ENCODE results near the gene ENTR1. TPM values are rescaled to one million over a fixed set of nuclear protein-coding genes. Genes with fewer than 3 reads are reported as not detected.

ENTR1 gene
- total RNA-seq, 1 donor from 2014 or later, result 101 TPM

DNA sequence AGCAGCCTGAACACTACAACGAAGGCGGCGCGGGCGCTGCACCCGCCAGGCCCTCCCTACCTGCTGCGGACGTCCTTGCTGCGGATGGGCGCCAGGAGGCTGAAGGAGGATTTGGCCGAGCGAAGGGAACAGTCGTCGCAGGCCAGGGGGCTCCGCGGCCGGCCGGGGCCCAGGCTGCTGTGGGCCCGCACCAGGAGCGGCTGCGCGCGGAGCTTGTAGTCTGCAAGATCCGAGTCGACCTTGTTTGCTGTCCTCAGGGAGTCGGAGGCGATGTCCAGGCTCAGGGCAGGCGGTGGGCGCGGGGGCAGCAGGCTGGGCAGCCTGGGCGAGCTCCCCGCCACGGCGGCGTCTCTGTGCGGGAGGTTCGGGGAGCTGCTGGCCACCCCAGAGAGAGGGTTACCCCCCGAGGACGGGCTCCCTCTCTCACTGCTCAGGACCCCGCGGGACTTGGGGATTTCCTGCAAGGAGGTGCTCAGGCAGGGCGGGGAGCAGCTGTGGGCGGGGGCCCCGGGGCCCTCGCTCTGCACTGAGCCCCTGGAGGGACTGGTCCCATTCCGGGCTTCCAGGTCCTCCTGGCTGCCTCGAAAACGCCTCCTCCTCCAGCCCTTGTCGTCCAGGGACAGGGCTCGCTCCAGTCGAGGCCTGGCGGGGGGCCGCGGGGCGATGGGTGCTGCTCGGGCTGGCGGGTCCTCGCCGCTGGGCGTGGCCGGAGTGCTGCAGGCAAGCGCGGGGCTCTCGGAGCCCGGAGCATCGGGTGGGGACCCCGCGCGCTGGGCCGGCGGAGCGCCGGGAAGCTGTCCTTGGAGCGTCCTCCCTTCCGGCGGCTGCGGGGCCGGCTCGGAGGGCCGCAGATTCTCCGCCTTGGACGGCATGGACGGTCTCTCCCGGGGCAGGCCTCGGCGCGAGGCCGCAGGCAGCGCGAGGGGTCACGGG is 28.4 kb upstream of the ENTR1 start:
- Mint-ChIP-seq H3K4me1 (peaks cover 26% of the 10 kb centered on the region), H3K4me3 (peak overlapping the region; percentile 84), H3K9me3 (no peaks in the 10 kb centered on the region), H3K27ac (no peak overlapping the region), H3K36me3 (ENCODE audit: low read depth) (peaks cover 42% of the 10 kb centered on the region), H3K27me3 (no peaks in the 10 kb centered on the region)
- intact Hi-C loops (cut with micrococcal nuclease), result loop anchor here (1.0 to 2.0 kb wide), 4 partner anchors 28 to 76 kb away; partner anchors contain the start of genes DNLZ, ENTR1, PMPCA and SEC16A
- TF ChIP-seq, protein P1, sequence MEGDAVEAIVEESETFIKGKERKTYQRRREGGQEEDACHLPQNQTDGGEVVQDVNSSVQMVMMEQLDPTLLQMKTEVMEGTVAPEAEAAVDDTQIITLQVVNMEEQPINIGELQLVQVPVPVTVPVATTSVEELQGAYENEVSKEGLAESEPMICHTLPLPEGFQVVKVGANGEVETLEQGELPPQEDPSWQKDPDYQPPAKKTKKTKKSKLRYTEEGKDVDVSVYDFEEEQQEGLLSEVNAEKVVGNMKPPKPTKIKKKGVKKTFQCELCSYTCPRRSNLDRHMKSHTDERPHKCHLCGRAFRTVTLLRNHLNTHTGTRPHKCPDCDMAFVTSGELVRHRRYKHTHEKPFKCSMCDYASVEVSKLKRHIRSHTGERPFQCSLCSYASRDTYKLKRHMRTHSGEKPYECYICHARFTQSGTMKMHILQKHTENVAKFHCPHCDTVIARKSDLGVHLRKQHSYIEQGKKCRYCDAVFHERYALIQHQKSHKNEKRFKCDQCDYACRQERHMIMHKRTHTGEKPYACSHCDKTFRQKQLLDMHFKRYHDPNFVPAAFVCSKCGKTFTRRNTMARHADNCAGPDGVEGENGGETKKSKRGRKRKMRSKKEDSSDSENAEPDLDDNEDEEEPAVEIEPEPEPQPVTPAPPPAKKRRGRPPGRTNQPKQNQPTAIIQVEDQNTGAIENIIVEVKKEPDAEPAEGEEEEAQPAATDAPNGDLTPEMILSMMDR (IDR thresholded peaks at IDR 0.05), result no peak
- ChIA-PET POLR2A (interaction anchor here (0.7 to 1.6 kb wide), 3 partner anchors 29 to 76 kb away, joined by 4 to 8 read pairs (median 5); no protein-coding TSS in a partner anchor), CTCF (interaction anchor here (0.9 to 1.3 kb wide), 2 partner anchors 38 to 99 kb away, joined by 3 read pairs; no protein-coding TSS in a partner anchor)
- peak; percentile 69 for DNase-seq
- peak; percentile 77 for ATAC-seq (ENCODE audit: low read depth)

DNA sequence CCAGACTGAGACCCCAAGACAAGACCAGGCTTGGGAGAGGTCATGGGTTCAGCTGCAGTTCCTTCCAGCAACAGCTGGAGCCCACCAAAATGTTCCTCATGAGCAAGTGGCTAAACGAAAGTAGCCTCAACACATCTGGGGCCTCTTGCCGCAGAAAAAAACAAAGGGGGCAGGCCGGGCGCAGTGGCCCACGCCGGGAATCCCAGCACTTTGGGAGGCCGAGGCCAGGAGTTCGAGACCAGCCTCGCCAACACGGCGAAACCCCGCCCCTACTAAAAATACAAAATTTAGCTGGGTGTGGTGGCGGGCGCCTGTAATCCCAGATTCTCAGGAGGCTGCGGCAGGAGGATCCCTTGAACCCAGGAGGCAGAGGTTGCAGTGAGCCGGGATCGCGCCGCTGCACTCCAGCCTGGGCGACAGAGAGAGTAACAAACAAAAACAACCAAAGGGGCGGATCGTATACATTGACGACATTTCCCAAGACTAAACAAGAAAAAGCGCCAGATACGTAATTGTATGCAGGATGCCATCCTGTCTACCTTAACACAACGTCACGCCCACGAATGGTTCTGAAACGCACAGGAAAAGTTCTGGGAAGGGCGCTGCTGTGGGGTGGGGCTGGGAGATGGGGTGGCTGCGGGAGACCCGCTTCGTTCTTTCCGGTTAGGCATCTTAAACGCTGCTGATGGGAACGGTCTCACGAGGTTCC is 27.6 kb upstream of the ENTR1 start:
- peak overlapping the region; percentile 84 for H3K4me3 Mint-ChIP-seq
- CTCF ChIA-PET, result interaction anchor here (0.9 to 1.3 kb wide), 2 partner anchors 37 to 99 kb away, joined by 3 read pairs; no protein-coding TSS in a partner anchor
- TF ChIP-seq, protein P1 (IDR thresholded peaks at IDR 0.05), result no peak
- peaks cover 26% of the 10 kb centered on the region for H3K4me1 Mint-ChIP-seq
- POLR2A ChIA-PET, result interaction anchor here (0.7 to 1.6 kb wide), 3 partner anchors 29 to 75 kb away, joined by 4 to 8 read pairs (median 5); no protein-coding TSS in a partner anchor
- H3K27ac Mint-ChIP-seq, result no peak overlapping the region
- H3K27me3 Mint-ChIP-seq, result no peaks in the 10 kb centered on the region
- H3K36me3 Mint-ChIP-seq (ENCODE audit: low read depth), result peaks cover 37% of the 10 kb centered on the region
- DNase-seq, result no peak
- intact Hi-C loops (cut with micrococcal nuclease), result loop anchor here (2.0 kb wide), 2 partner anchors 27 to 75 kb away; partner anchors contain the start of genes DNLZ, ENTR1 and PMPCA
- ATAC-seq (ENCODE audit: low read depth), result no peak
- no peaks in the 10 kb centered on the region for H3K9me3 Mint-ChIP-seq

DNA sequence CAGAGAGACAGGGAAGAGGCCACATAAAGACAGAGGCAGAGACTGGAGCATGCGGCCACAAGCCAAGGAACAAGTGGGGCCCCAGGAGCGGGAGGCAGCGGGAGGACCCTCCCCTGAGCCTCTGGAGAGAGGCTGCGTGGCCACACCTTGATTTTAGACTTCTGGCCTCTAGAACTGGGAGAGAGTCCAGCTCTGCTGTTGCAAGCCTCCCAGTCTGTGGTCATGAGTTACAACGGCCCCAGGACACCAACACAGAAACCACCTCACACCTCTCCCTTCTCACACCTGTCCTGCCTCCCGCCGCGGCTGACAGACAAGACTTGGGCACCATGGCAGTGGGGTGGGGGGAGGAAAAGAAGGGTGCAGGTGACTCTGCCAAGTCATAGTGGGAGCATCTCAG is 27.0 kb upstream of the ENTR1 start:
- Mint-ChIP-seq H3K4me3 (peak overlapping the region; percentile 84), H3K4me1 (peaks cover 26% of the 10 kb centered on the region), H3K27ac (no peak overlapping the region), H3K9me3 (no peaks in the 10 kb centered on the region), H3K27me3 (no peaks in the 10 kb centered on the region), H3K36me3 (ENCODE audit: low read depth) (peaks cover 36% of the 10 kb centered on the region)
- intact Hi-C loops (cut with micrococcal nuclease), result no loop called here
- TF ChIP-seq, protein P1 (IDR thresholded peaks at IDR 0.05), result no peak
- ChIA-PET POLR2A (no interaction called here), CTCF (no interaction called here)
- no peak for DNase-seq
- ATAC-seq (ENCODE audit: low read depth), result no peak

DNA sequence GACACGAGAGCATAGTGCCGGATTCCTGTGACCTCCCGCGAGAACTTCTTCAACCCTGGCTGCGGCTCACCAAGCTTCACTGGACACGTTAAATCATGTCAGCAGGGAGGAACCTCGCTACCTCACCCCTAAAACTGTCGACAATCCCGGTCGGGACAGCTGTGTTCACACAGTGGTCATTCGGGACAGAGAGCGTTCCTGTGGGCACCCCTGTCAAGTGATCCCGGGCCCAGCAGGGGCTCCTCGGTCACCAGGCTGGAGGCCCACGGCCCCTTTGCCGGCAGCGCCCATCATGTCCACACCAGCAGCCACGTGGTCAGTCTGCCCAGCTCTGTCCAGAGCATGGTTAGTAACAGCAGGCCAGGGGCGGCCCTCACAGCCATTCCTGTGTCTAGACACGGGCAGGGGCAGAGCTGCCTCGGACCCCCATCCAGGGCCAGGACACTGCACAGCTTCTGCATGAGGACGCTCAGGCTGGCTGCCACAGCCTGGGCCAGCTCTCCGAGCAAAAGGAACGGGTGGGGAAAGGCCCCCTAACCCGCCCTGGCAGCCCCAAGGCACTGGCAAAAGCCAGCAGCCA is 25.7 kb upstream of the ENTR1 start:
- H3K36me3 Mint-ChIP-seq (ENCODE audit: low read depth), result peaks cover 31% of the 10 kb centered on the region
- no peak overlapping the region for H3K27ac Mint-ChIP-seq
- intact Hi-C loops (cut with micrococcal nuclease), result no loop called here
- H3K4me1 Mint-ChIP-seq, result peaks cover 26% of the 10 kb centered on the region
- DNase-seq, result no peak
- no peaks in the 10 kb centered on the region for H3K9me3 Mint-ChIP-seq
- TF ChIP-seq, protein P1 (IDR thresholded peaks at IDR 0.05), result no peak
- ChIA-PET POLR2A (no interaction called here), CTCF (no interaction called here)
- no peaks in the 10 kb centered on the region for H3K27me3 Mint-ChIP-seq
- ATAC-seq (ENCODE audit: low read depth), result no peak
- peak overlapping the region; percentile 84 for H3K4me3 Mint-ChIP-seq

Measured in activated B cell treated with CpG ODN at 0.5 μM for 24 hours (primary cell).